GM18511 (cell line): Measurements from ENCODE around the gene UBE2O.
A peak's percentile ranks its signal among the peaks of the same experiment; 100 is the strongest.

ENCODE experiments used
- ATAC-seq: cut with Tn5 transposase; IDR thresholded peaks from one replicate; pipeline ENCODE4 v1.9.1; 2021; ENCODE audit warnings: mild to moderate bottlenecking, moderate library complexity; ENCODE audit not compliant: unreplicated experiment

Gene UBE2O

GRCh38 chr17:76487451-76488192 is 34.7 kb upstream of the UBE2O start:
- no peak for ATAC-seq

- no peak for ATAC-seq
These were observed 32.6 kb upstream of the UBE2O start for GRCh38 chr17:76485569-76485968.

GRCh38 chr17:76484228-76484725 is 31.3 kb upstream of the UBE2O start:
- no peak for ATAC-seq

- ATAC-seq = peak; percentile 73
These were observed 28.2 kb upstream of the UBE2O start for GRCh38 chr17:76481071-76481655.

GRCh38 chr17:76480632-76481031 is 27.7 kb upstream of the UBE2O start:
- no peak for ATAC-seq

GRCh38 chr17:76479515-76480060 is 26.6 kb upstream of the UBE2O start:
- ATAC-seq = no peak

GRCh38 chr17:76478730-76479514 is 26.0 kb upstream of the UBE2O start:
- ATAC-seq = no peak

- ATAC-seq = no peak
These were observed 25.1 kb upstream of the UBE2O start for GRCh38 chr17:76478097-76478496.

- ATAC-seq = no peak
These were observed 24.6 kb upstream of the UBE2O start for GRCh38 chr17:76477576-76477975.

- no peak for ATAC-seq
These were observed 23.8 kb upstream of the UBE2O start for GRCh38 chr17:76476736-76477135.

GRCh38 chr17:76475302-76475701 is 22.4 kb upstream of the UBE2O start:
- no peak for ATAC-seq

GRCh38 chr17:76474894-76475293 is 21.9 kb upstream of the UBE2O start:
- no peak for ATAC-seq

GRCh38 chr17:76474238-76474637 is 21.3 kb upstream of the UBE2O start:
- no peak for ATAC-seq

- ATAC-seq = no peak
These were observed 20.6 kb upstream of the UBE2O start for GRCh38 chr17:76473541-76473985.

- ATAC-seq = no peak
These were observed 19.8 kb upstream of the UBE2O start for GRCh38 chr17:76472726-76473125.

- ATAC-seq = no peak
These were observed 19.3 kb upstream of the UBE2O start for GRCh38 chr17:76472258-76472645.

GRCh38 chr17:76471498-76472257 is 18.7 kb upstream of the UBE2O start:
- ATAC-seq = no peak

- no peak for ATAC-seq
These were observed 17.2 kb upstream of the UBE2O start for GRCh38 chr17:76469991-76470739.

GRCh38 chr17:76469076-76469990 is 16.4 kb upstream of the UBE2O start:
- ATAC-seq = no peak
